H1 (cell line): ENCODE measurements around the gene TACC2. TPM values are rescaled to one million over a fixed set of nuclear protein-coding genes. Genes with fewer than 3 reads are reported as not detected.

ENCODE experiments used
- CTCF ChIA-PET: fragments of 300-600 bp; sonication (Branson Sonifier 250); formaldehyde crosslinking; loops from one replicate; lab custom pipeline; 2021; ENCODE audit not compliant: partially characterized antibody; lab: Charles Lee
- POLR2A ChIA-PET: fragments of 300-600 bp; sonication (Branson Sonifier 250); formaldehyde crosslinking; loops from one replicate; lab custom pipeline; 2021; ENCODE audit warnings: inconsistent platforms; ENCODE audit not compliant: partially characterized antibody; lab: Charles Lee
- DNase-seq, 2 experiments: peaks; one replicate each; pipeline versions ENCODE4 v3.0.0 to v3.0.0-alpha.2; 2010 to 2022; ENCODE audit warnings: low spot score in 2 of 2, low read depth in 1 of 2, mixed read lengths in 1 of 2
- FAIRE-seq: peaks from 2 replicates; lab custom pipeline; 2011; peaks lifted over from hg19 to GRCh38; lab: Jason Lieb, UNC
- H2AFZ ChIP-seq: 2 replicates; pipeline ENCODE4 v1.8.1; 2012; ENCODE audit warnings: low read length, inconsistent platforms
- H2AK5ac ChIP-seq: 2 replicates; pipeline ENCODE4 v1.6.1; 2013; ENCODE audit warnings: low read depth, low read length
- H2BK120ac ChIP-seq: replicated peaks from 2 replicates; pipeline ENCODE3; 2013; ENCODE audit warnings: low read depth, low read length, inconsistent platforms
- H2BK12ac ChIP-seq: 2 replicates; pipeline ENCODE4 v1.6.1; 2013; ENCODE audit warnings: low read depth, low read length
- H2BK15ac ChIP-seq: 2 replicates; pipeline ENCODE4 v1.6.1; 2013; ENCODE audit warnings: low read length
- H2BK20ac ChIP-seq: 2 replicates; pipeline ENCODE4 v1.6.1; 2013; ENCODE audit warnings: low read length
- H2BK5ac ChIP-seq: 2 replicates; pipeline ENCODE4 v1.6.1; 2013; ENCODE audit warnings: low read depth, low read length
- H3K14ac ChIP-seq: 2 replicates; pipeline ENCODE4 v1.6.1; 2013; ENCODE audit warnings: inconsistent platforms; ENCODE audit not compliant: insufficient read length
- H3K18ac ChIP-seq: 2 replicates; pipeline ENCODE4 v1.6.1; 2013; ENCODE audit warnings: low read length; ENCODE audit errors: extremely low read depth
- H3K23ac ChIP-seq: 2 replicates; pipeline ENCODE4 v1.6.1; 2013; ENCODE audit warnings: inconsistent platforms; ENCODE audit not compliant: insufficient read length
- H3K23me2 ChIP-seq: 2 replicates; pipeline ENCODE4 v1.6.1; 2013; ENCODE audit warnings: low read depth, low read length
- H3K27ac ChIP-seq: 2 replicates; pipeline ENCODE4 v1.6.1; 2011; ENCODE audit warnings: low read depth, low read length, inconsistent platforms
- H3K27me3 ChIP-seq, 4 experiments: replicated peaks in 1 of 4; 1 replicate in 1 of 4; 2 replicates in 3 of 4; pipeline versions ENCODE4 v1.6.1 to v1.8.1; 2011 to 2013; ENCODE audit warnings: low read length in 3 of 4, mild to moderate bottlenecking in 3 of 4, inconsistent platforms in 2 of 4, mixed read lengths in 2 of 4, moderate library complexity in 1 of 4; ENCODE audit not compliant: control insufficient read depth in 3 of 4, insufficient read depth in 3 of 4; ENCODE audit errors: extremely low read depth in 1 of 4
- H3K36me3 ChIP-seq, 4 experiments: 2 replicates each; pipeline versions ENCODE4 v1.6.1 to v1.8.1; 2011 to 2013; ENCODE audit warnings: mild to moderate bottlenecking in 4 of 4, low read length in 3 of 4, moderate library complexity in 2 of 4, control low read depth in 1 of 4, inconsistent platforms in 1 of 4; ENCODE audit not compliant: insufficient read depth in 4 of 4, control insufficient read depth in 2 of 4
- H3K4ac ChIP-seq: replicated peaks from 2 replicates; pipeline ENCODE3; 2013; ENCODE audit warnings: low read length, low read depth, mixed read lengths, inconsistent platforms; ENCODE audit not compliant: insufficient read length
- H3K4me1 ChIP-seq, 4 experiments: replicated peaks in 1 of 4; 1 replicate in 1 of 4; 2 replicates in 3 of 4; pipeline versions ENCODE4 v1.6.1 to v1.8.1; 2011 to 2013; ENCODE audit warnings: low read length in 3 of 4, inconsistent platforms in 2 of 4, mixed read lengths in 1 of 4; ENCODE audit not compliant: insufficient read depth in 4 of 4, control insufficient read depth in 3 of 4
- H3K4me2 ChIP-seq, 2 experiments: 2 replicates each; pipeline versions ENCODE4 v1.6.1 to v1.8.1; 2011 to 2013; ENCODE audit warnings: low read depth in 2 of 2, low read length in 2 of 2, control low read depth in 1 of 2, inconsistent platforms in 1 of 2, mild to moderate bottlenecking in 1 of 2; ENCODE audit not compliant: insufficient read depth in 1 of 2
- H3K4me3 ChIP-seq, 4 experiments: fragments of 200-600, 300-600 bp in 1 of 4; sonication (generic), shearing (Covaris generic), sonication (Bioruptor Twin) in 1 of 4; 2 replicates each; pipeline versions ENCODE4 v1.5.1 to v1.8.1; 2011 to 2016; ENCODE audit warnings: low read length in 4 of 4, low read depth in 3 of 4, control low read depth in 2 of 4, inconsistent platforms in 2 of 4, mild to moderate bottlenecking in 2 of 4, mixed read lengths in 1 of 4, moderate library complexity in 1 of 4; ENCODE audit not compliant: insufficient read depth in 2 of 4; ENCODE audit errors: extremely low read depth in 1 of 4
- H3K56ac ChIP-seq: replicated peaks from 2 replicates; pipeline ENCODE3; 2013; ENCODE audit warnings: low read depth, mild to moderate bottlenecking, mixed read lengths, low read length, inconsistent platforms; ENCODE audit not compliant: insufficient read length
- H3K79me1 ChIP-seq: 2 replicates; pipeline ENCODE4 v1.6.1; 2013; ENCODE audit warnings: low read depth, low read length, control low read depth
- H3K79me2 ChIP-seq, 2 experiments: 2 replicates each; pipeline versions ENCODE4 v1.6.1 to v1.8.1; 2012 to 2013; ENCODE audit warnings: low read length in 2 of 2, mild to moderate bottlenecking in 2 of 2, inconsistent platforms in 1 of 2; ENCODE audit not compliant: insufficient read depth in 2 of 2, control insufficient read depth in 1 of 2
- H3K9ac ChIP-seq, 4 experiments: replicated peaks in 1 of 4; 1 replicate in 1 of 4; 2 replicates in 3 of 4; pipeline versions ENCODE4 v1.6.1 to v1.8.1; 2011 to 2013; ENCODE audit warnings: low read depth in 3 of 4, low read length in 3 of 4, control low read depth in 2 of 4, mild to moderate bottlenecking in 2 of 4, moderate library complexity in 2 of 4, inconsistent platforms in 1 of 4; ENCODE audit errors: extremely low read depth in 1 of 4
- H3K9me3 ChIP-seq, 2 experiments: 2 replicates each; pipeline versions ENCODE4 v1.6.1 to v1.8.1; 2012 to 2013; ENCODE audit warnings: mild to moderate bottlenecking in 2 of 2, moderate library complexity in 2 of 2, control low read depth in 1 of 2, inconsistent platforms in 1 of 2, low read depth in 1 of 2, low read length in 1 of 2, mixed read lengths in 1 of 2; ENCODE audit not compliant: insufficient read depth in 2 of 2
- H4K20me1 ChIP-seq, 2 experiments: replicated peaks in 1 of 2; 2 replicates each; pipeline versions ENCODE3 to v1.8.1; 2011 to 2013; ENCODE audit warnings: inconsistent platforms in 2 of 2, low read length in 2 of 2, mild to moderate bottlenecking in 1 of 2; ENCODE audit not compliant: insufficient read depth in 2 of 2, control insufficient read depth in 1 of 2
- H4K5ac ChIP-seq: 2 replicates; pipeline ENCODE4 v1.6.1; 2013; ENCODE audit warnings: low read length, low read depth, mixed read lengths, inconsistent platforms; ENCODE audit not compliant: insufficient read length
- H4K8ac ChIP-seq: 2 replicates; pipeline ENCODE4 v1.8.0; 2013; ENCODE audit warnings: mild to moderate bottlenecking, moderate library complexity, low read length, inconsistent platforms; ENCODE audit not compliant: insufficient read depth; ENCODE audit errors: extremely low read depth
- H4K91ac ChIP-seq: replicated peaks from 2 replicates; pipeline ENCODE3; 2013; ENCODE audit warnings: low read length, mixed read lengths, inconsistent platforms; ENCODE audit not compliant: insufficient read length
- CHD1 ChIP-seq: IDR thresholded peaks from 2 replicates; pipeline ENCODE4 v1.6.1; 2012; ENCODE audit warnings: low read depth, low read length, improper control_type of control experiment
- CHD2 ChIP-seq: IDR thresholded peaks from 2 replicates; pipeline ENCODE4 v1.6.1; 2012; ENCODE audit warnings: low read length, improper control_type of control experiment
- CREB1 ChIP-seq: IDR thresholded peaks from 2 replicates; pipeline ENCODE4 v1.6.1; 2012; ENCODE audit warnings: inconsistent platforms
- EGR1 ChIP-seq: IDR thresholded peaks from 2 replicates; pipeline ENCODE4 v1.6.1; 2011; ENCODE audit warnings: low read depth, low read length, borderline replicate concordance
- EP300 ChIP-seq, 2 experiments: IDR thresholded peaks; 1 replicate in 1 of 2; 2 replicates in 1 of 2; pipeline ENCODE4 v1.6.1; 2011 to 2012; ENCODE audit warnings: low read depth in 2 of 2, low read length in 2 of 2, mild to moderate bottlenecking in 2 of 2, borderline replicate concordance in 1 of 2, inconsistent platforms in 1 of 2, moderate library complexity in 1 of 2
- EZH2 ChIP-seq: fragments of 200-600 bp; sonication (generic); IDR thresholded peaks from 2 replicates; pipeline ENCODE4 v1.7.1; 2012; ENCODE audit warnings: low read depth, mild to moderate bottlenecking, moderate library complexity, low read length, inconsistent platforms; ENCODE audit not compliant: severe bottlenecking
- HDAC6 ChIP-seq: IDR thresholded peaks from one replicate; pipeline ENCODE4 v1.7.1; 2012; ENCODE audit warnings: low read depth, mild to moderate bottlenecking, inconsistent platforms, low read length, moderate library complexity
- SP4 ChIP-seq: IDR thresholded peaks from 2 replicates; pipeline ENCODE4 v1.6.1; 2012; ENCODE audit warnings: low read length, inconsistent platforms
- SUZ12 ChIP-seq: fragments of 200-600 bp; sonication (generic); IDR thresholded peaks from 2 replicates; pipeline ENCODE4 v1.6.1; 2012; ENCODE audit warnings: mild to moderate bottlenecking, inconsistent platforms, low read length, moderate library complexity, mixed read lengths
- TAF7 ChIP-seq: optimal IDR thresholded peaks from 2 replicates; pipeline ENCODE3; 2011; ENCODE audit warnings: low read depth, mild to moderate bottlenecking, inconsistent platforms, low read length, moderate library complexity, borderline replicate concordance
- ZNF274 ChIP-seq: IDR thresholded peaks from 2 replicates; pipeline ENCODE4 v1.7.0; 2012; ENCODE audit warnings: low read length, borderline replicate concordance; ENCODE audit errors: extremely low read depth
- whole genome bisulfite sequencing, 2 experiments: shearing (Covaris generic) in 1 of 2; methylation state at CpG; one replicate each; pipeline versions ENCODE4 v1.1.6 to v1.1.7; 2013 to 2015; ENCODE audit warnings: low lambda C conversion rate in 2 of 2, mixed read lengths in 2 of 2, inconsistent platforms in 1 of 2, low coverage in 1 of 2, missing lambda C conversion rate in 1 of 2; ENCODE audit not compliant: insufficient replicate concordance in 2 of 2, insufficient coverage in 1 of 2, insufficient read length in 1 of 2; ENCODE audit errors: extremely low coverage in 1 of 2, missing lambda C conversion rate in 1 of 2; 5-methylcytosine and 5-hydroxymethylcytosine counted together
- polyA plus RNA-seq, 7 experiments: library from polyadenylated mRNA; depleted of rRNA in 3 of 7; stranded (reverse) in 5 of 7; unstranded in 2 of 7; fragments of >200 nt in 5 of 7; fragments of 200-250 nt in 2 of 7; gene quantifications; 1 replicate in 5 of 7; 2 replicates in 1 of 7; 4 replicates in 1 of 7; pipeline versions ENCODE4 v1.2.1 to v1.2.3, GENCODE V29; 2011 to 2013; ENCODE audit warnings: missing spikeins in 2 of 7, mixed read lengths in 2 of 7
- total RNA-seq: library from RNA; stranded (reverse); fragmentation: NEBNext Ultra II Directional; extraction: Animal tissue kit (Norgen Biotek cat#: 25700); gene quantifications from 2 replicates; pipeline ENCODE4 v1.2.1, GENCODE V29; 2021
- TF ChIP-seq, protein P1 (sequence below), 3 experiments: IDR thresholded peaks; 1 replicate in 2 of 3; 2 replicates in 1 of 3; pipeline versions ENCODE4 v1.5.1 to v1.6.1; 2011; ENCODE audit warnings: low read length in 3 of 3, mild to moderate bottlenecking in 3 of 3, inconsistent platforms in 2 of 3, low read depth in 1 of 3, moderate library complexity in 1 of 3; ENCODE audit not compliant: insufficient read depth in 1 of 3; ENCODE audit errors: control extremely low read depth in 1 of 3

Gene TACC2
- total and polyA plus RNA-seq, 2 of the 8 experiments (the other 6 are each of a cell fraction or from before 2014, with no cell fraction given) = 21.2 to 46.6 TPM

DNA sequence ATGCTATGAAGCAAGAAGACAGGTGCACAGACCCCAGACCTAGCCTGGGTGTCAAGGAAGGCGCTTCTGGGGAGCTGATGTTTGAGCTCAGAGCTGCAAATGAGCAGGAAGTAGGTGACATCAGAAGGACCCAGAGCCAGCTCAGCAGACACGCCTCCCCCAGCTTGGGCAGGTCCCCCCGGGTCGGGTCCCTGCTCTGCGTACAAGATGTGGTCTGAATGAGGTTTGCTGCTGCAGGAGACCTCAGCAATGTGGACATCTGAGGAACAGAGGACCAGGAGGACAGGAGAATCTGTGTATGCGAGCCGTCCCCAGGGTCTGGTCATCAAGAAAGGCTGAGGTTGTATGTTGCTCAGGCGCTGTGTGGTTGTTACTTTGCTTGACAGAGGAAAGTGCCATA lies 51.8 kb downstream of the TACC2 start:
- Histone ChIP-seq H3K9ac (no peak overlapping the region), H3K79me1 (no peaks in the 10 kb centered on the region), H2AFZ (no peak overlapping the region), H2AK5ac (no peak overlapping the region), H2BK15ac (no peak overlapping the region), H3K14ac (no peak overlapping the region), H4K91ac (no peak overlapping the region), H3K23me2 (no peaks in the 10 kb centered on the region), H3K18ac (no peak overlapping the region), H4K5ac (no peak overlapping the region), H3K36me3 (no peaks in the 10 kb centered on the region), H3K27ac (no peak overlapping the region), H4K20me1 (no peaks in the 10 kb centered on the region), H3K56ac (no peak overlapping the region), H3K27me3 (no peaks in the 10 kb centered on the region), H3K23ac (no peak overlapping the region), H3K79me2 (no peaks in the 10 kb centered on the region), H4K8ac (no peak overlapping the region), H2BK5ac (no peak overlapping the region; the same call in 1 of the 2 replicates), H3K9me3 (no peaks in the 10 kb centered on the region), H3K4me2 (no peak overlapping the region), H3K4me1 (peaks cover 3 to 12% (median 10%) of the 10 kb centered on the region in 4 experiments), H2BK12ac (no peak overlapping the region), H2BK20ac (no peak overlapping the region), H3K4ac (no peak overlapping the region), H3K4me3 (no peak overlapping the region), H2BK120ac (no peak overlapping the region)
- 77% methylated on average over 8 of the region's 8 CpGs; no CpG with 5 or more reads in 1 of the 2 experiments for WGBS, 2 experiments
- FAIRE-seq (no peak), DNase-seq (no peak)
- ChIA-PET POLR2A (interaction anchor here (1.5 kb wide), 1 partner anchor 20 kb away, joined by 3 read pairs; no protein-coding TSS in a partner anchor), CTCF (interaction anchor here (1.5 to 3.5 kb wide), 3 partner anchors 10 to 65 kb away, joined by 3 to 30 read pairs (median 8); no protein-coding TSS in a partner anchor)
- TF ChIP-seq, protein P1, sequence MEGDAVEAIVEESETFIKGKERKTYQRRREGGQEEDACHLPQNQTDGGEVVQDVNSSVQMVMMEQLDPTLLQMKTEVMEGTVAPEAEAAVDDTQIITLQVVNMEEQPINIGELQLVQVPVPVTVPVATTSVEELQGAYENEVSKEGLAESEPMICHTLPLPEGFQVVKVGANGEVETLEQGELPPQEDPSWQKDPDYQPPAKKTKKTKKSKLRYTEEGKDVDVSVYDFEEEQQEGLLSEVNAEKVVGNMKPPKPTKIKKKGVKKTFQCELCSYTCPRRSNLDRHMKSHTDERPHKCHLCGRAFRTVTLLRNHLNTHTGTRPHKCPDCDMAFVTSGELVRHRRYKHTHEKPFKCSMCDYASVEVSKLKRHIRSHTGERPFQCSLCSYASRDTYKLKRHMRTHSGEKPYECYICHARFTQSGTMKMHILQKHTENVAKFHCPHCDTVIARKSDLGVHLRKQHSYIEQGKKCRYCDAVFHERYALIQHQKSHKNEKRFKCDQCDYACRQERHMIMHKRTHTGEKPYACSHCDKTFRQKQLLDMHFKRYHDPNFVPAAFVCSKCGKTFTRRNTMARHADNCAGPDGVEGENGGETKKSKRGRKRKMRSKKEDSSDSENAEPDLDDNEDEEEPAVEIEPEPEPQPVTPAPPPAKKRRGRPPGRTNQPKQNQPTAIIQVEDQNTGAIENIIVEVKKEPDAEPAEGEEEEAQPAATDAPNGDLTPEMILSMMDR (IDR thresholded peaks at IDR 0.05; ENCODE audit: control extremely low read depth in 1 of 3, insufficient read depth in 1 of 3, low read depth in 1 of 3, low read length in 3 of 3) = no peak
- TF ChIP-seq CHD1 = no peak
- TF ChIP-seq EZH2 = no peak
- no peak for TF ChIP-seq EP300 (IDR thresholded peaks at IDR 0.05; ENCODE audit: borderline replicate concordance in 1 of 2, low read depth in 2 of 2, low read length in 2 of 2)
- no peak for TF ChIP-seq TAF7
- TF ChIP-seq CHD2 = no peak
- TF ChIP-seq EGR1 = no peak
- no peak for TF ChIP-seq HDAC6
- TF ChIP-seq ZNF274 = no peak
- TF ChIP-seq CREB1 = no peak
- no peak for TF ChIP-seq SP4
- no peak for TF ChIP-seq SUZ12
